GM12892 (cell line): ENCODE results near the gene OLFM2.
"Not testable (repeated sequence)": the region's sequence is repeated elsewhere in the genome, so short reads cannot be mapped to it uniquely, and the experiment has no call there.

Source experiments
- DNase-seq: peaks from one replicate; pipeline ENCODE4 v3.0.0; 2011; ENCODE audit not compliant: insufficient read length
- FAIRE-seq: peaks from 2 replicates; lab custom pipeline; 2011; peaks lifted over from hg19 to GRCh38; lab: Jason Lieb, UNC
- POLR2A ChIP-seq: IDR thresholded peaks from 2 replicates; pipeline ENCODE4 v1.6.1; 2011; ENCODE audit warnings: low read depth, low read length, control low read depth
- POLR2AphosphoS5 ChIP-seq: IDR thresholded peaks from 2 replicates; pipeline ENCODE4 v1.6.1; 2011; ENCODE audit warnings: low read depth, low read length, control low read depth
- TAF1 ChIP-seq: IDR thresholded peaks from 2 replicates; pipeline ENCODE4 v1.6.1; 2011; ENCODE audit warnings: low read depth, mild to moderate bottlenecking, control low read depth, low read length, borderline replicate concordance

OLFM2 gene

DNA sequence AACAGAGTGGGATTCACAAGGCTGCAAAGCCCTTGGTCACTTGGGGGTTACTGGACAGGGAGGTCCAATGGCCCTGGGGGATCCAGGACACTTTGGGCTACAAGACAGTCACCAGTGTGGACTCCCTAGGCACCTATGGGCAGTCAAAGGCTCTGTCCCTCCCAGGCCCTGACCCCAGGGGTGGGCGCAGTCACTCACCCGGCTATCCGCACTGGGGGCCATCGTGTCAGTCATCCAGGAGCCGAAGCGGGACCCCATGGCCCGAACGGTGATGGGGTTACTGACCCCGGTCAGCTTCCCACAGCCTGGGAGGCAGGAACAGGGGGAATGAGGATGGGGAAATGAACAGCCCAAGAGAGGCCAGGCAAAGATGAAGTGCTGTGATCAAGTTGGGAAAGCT lies 79.7 kb downstream of the OLFM2 start:
- TF ChIP-seq POLR2AphosphoS5 = no peak
- no peak for TF ChIP-seq TAF1
- TF ChIP-seq POLR2A = no peak
- DNase-seq = no peak
- no peak for FAIRE-seq

DNA sequence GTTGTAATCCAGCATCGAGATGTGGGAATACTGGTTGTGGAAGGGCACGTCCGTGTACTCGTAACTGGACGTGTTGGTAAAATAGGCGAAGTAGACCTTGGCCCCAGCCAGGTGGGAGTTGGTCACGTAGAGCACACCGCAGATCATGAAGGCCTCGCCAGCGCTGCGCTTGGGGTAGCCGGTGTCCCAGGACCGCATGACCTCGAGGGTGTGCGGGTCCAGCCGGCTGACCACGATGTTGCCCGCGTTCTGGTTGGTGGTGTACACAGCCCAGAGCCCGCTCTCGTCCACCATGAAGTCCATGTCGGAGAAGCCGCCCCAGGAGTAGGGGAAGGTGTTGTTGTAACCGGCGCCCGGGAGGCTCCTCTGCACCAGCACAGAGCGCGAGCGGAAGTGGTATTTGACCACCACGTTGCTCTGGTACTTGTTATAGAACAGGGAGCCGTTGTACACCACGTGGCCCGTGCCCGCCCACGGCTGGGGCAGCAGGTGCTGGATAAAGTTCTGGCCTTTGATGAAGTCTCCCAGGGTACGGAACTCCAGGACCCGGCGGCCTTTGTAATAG lies 82.0 kb downstream of the OLFM2 start:
- DNase-seq (no peak), FAIRE-seq (no peak)
- TF ChIP-seq TAF1 (no peak), POLR2A (no peak), POLR2AphosphoS5 (no peak)

DNA sequence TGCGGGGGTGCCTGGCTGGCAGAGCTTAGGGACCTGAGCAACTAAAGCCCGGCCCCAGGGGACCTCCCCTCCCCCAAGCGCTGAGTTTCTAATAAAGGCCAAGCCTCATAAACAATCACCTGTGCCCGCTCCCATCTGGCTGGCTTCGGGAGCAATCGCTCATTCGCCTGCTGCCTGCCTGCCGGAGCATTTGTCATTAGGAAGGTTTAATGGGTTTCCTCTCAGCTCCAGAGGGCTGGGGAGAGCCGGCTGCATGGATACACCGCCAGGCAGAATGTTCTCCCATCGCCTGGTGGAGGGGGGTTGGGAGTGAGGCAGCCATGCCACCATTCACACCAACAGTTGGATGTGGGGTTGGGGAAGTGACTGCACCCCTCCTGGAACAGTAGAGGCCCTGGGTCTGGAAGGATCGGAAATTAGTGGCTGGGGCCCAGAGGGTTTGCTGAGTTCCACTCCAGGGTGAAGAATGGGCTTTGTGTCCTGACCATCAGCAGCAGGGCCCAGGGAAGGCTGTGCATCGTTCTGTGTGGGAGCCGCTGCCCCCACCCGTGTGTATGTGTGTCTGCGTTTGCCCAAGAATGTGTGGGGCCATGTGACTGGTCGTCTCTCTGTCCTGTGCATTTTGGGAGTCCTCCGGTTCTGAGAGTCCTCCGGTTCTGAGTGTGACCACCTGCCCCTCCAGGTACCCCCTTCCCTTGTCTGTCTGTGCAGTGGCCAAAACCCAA lies 85.9 kb downstream of the OLFM2 start:
- FAIRE-seq (no peak), DNase-seq (no peak)
- TF ChIP-seq POLR2A (no peak), TAF1 (no peak), POLR2AphosphoS5 (no peak)

DNA sequence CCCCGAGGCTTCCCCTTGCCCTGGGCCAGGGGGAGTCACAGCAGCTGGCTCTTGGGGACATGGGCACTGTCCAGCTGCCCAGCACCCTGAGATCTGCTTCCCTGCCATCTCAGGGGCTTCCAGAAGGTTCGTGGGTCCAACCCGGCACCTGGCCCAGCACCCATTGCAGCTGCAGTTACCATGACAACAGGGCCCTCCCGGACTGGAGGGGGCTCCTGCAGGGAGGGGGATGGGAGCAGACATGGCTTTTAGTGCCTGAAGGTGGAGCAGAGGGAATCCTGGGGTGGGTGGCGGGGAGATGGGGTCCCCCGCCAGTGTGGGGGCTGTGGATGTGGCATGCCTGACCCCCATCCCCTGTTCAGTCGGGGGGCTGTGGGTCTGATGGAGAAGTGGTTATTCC lies 86.5 kb downstream of the OLFM2 start:
- TF ChIP-seq TAF1 (no peak), POLR2AphosphoS5 (no peak), POLR2A (no peak)
- no peak for FAIRE-seq
- no peak for DNase-seq

DNA sequence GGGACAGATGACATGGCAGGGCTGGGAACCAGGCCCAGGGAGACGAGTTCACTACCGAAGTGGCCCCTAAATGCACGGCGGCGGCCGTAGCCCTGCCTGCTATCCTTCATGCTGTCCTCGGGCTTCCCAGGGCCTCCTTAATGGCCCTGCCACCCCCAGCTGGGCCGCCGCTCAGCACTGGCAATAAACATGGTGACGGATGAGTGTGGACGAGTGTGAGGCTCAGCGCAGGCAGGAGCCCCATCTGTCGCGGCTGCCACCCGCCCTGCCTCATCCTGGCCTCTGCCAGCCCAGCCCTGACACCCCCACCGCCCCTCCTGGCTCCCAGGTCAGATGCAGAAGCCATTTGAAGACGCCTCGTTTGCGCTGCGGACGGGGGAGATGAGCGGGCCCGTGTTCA lies 87.6 kb downstream of the OLFM2 start:
- TF ChIP-seq POLR2AphosphoS5 (no peak), POLR2A (no peak), TAF1 (no peak)
- FAIRE-seq = no peak
- DNase-seq = no peak

DNA sequence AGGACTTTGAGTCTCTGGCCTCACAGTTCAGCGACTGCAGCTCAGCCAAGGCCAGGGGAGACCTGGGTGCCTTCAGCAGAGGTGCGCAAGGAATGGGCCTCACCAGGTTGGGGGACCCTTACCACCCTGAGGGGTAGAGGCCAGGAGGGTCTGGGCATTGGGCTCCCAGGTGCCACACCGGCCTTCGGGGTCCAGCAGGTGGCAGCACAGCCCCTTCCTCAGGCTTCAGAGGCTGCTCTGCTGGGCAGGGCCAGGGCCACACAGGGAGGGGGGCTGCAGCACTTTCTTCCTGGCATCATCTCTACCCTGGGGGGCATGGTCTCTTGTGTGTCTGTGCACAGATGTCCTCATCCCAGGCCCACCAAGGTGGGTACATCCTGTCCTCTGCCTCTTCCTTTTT lies 88.3 kb downstream of the OLFM2 start:
- TF ChIP-seq TAF1 = no peak
- no peak for TF ChIP-seq POLR2A
- TF ChIP-seq POLR2AphosphoS5 = no peak
- DNase-seq = no peak

DNA sequence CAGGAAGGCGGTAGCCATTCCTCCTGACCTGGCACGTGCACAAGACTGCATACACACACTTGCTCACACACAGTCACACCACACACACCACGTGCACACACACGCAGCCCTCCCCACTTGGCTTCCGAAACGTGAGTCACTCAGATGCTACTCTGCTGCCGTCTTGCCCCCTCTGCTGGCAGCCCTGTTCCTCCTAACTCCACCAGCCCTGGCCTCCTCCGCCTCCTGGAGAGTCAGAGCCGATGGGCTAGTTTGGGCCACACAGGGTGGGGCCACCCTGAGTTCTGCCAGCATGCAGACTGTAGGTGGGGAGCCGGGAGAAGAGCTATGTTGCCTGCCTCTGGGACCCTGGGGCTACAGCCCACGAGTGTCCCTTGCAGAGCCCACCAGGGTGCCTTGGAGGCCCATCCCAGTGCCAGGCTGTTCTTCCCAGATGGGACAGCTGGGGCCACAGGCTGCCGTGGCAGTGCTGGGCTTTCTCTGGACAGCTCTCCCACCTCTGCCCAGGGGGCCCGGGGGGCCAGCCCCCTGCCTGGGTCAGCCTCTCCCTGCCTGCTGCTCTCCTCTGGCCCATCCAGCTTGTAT lies 89.1 kb downstream of the OLFM2 start:
- no peak for DNase-seq
- no peak for TF ChIP-seq TAF1
- TF ChIP-seq POLR2A = no peak
- TF ChIP-seq POLR2AphosphoS5 = no peak
- no peak for FAIRE-seq

More for the DNA sequence above, 88.3 kb downstream of the OLFM2 start:
- no peak for FAIRE-seq

DNA sequence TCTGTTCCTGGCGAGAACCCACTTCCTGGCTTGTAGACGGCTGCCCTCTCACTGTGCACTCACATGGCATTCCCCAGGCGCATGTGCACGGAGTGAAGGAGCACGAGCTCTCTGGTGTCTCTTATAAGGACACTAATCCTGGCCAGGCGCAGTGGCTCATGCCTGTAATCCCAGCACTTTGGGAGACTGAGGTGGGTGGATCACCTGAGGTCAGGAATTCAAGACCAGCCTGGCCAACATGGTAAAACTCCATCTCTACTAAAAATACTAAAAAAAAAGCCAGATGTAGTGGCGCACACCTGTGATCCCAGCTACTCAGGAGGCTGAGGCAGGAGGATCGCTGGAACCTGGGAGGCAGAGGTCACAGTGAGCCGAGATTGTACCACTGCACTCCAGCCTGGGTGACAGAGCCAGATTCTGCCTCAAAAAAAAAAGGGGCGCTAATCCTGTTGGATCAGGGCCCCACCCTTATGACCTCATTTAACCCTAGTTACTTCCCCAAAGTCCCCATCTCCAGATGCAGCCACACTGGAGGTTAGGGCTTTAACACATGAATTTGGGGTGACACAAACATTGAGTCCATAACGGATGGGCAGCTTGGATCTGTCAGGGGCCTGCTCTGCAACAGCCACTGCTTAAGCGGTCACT lies 92.6 kb downstream of the OLFM2 start:
- DNase-seq, FAIRE-seq: not testable (repeated sequence)

DNA sequence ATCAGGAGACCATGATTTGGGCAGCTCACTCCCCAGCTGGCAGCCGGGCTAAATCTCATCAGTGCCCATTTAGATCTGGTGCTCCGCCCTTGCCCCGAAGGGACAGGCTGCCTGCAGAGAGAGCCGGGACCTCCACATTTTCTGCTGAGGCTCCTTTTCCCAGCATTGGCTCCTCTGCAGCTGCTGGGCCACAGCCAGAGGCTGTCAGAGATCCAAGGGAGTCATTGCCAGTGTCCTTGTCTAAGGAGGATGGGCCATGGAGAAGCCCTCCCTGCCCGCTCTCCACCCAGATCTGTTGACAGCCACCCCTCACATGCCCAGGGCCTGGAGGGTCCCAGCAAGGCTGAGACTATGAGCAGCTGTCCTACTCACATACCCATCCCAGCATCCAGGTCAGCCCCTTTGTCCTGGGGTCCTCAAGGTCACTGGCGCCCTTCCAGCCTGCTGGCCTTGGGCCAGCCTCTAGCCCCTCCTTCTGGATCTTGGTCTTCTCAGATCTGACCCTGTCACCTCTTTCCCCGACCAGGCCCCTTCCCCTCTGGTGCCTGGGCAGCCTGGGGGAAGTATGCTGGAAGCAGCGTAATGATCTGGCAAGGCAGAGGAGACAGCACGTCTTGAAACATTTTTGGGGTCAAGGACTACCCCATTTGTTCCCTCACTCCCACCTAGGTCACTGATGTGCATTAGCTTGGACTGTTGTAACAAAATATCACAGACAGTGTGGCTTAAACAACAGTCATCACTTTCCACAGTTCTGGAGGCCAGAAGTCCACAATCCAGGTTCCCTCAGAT lies 93.3 kb downstream of the OLFM2 start:
- DNase-seq (no peak), FAIRE-seq (no peak)
- TF ChIP-seq POLR2AphosphoS5 (no peak), TAF1 (no peak), POLR2A (no peak)

DNA sequence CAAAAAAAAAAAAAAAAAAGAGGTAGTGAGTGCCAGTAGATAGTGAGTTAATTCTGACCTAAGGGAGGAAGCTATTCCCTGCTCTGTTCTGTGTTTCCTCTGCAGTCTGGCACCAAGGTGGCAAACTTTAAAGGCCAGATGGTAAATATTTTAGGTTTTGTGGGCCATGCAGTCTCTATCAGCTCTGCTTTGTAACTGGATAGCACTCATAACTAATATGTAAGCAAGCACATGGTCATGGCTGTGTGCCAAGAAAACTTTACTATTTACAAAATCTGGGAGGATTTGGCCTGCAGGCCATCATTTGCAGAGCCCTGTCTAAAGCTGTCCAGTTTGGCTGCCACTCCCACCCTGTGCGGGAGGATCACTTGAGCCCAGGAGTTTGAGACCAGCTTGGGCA lies 96.9 kb downstream of the OLFM2 start:
- DNase-seq (no peak), FAIRE-seq (no peak)
- no peak for TF ChIP-seq POLR2AphosphoS5
- TF ChIP-seq TAF1 = no peak
- TF ChIP-seq POLR2A = no peak

DNA sequence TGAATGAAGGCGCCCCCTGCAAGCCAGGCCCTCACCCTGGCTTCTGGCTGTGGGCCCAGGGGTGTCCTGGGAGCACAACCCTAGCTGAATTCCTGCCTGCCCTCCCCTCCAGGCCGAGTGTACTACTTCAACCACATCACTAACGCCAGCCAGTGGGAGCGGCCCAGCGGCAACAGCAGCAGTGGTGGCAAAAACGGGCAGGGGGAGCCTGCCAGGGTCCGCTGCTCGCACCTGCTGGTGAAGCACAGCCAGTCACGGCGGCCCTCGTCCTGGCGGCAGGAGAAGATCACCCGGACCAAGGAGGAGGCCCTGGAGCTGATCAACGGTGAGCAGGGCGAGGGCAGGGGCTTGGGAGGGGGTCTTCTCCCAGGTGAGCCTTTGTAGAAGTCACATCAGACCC lies 98.0 kb downstream of the OLFM2 start:
- no peak for TF ChIP-seq POLR2A
- TF ChIP-seq TAF1 = no peak
- TF ChIP-seq POLR2AphosphoS5 = no peak
- DNase-seq = no peak
- no peak for FAIRE-seq
